ENCODE data around the gene AK8.

- TF ChIP-seq CTCF (IDR thresholded peaks at IDR 0.05; ENCODE audit: low read depth, low read length) (no peak), EZH2phosphoT487 (IDR thresholded peaks at IDR 0.05; ENCODE audit: low read depth) (no peak)
Observed at GRCh38 chr9:132731230-132731629, 146.9 kb downstream of the AK8 start.

Measured in OCI-LY3 (cell line).